ENCODE data around the gene GDPD5. TPM values are rescaled to one million over a fixed set of nuclear protein-coding genes. Genes with fewer than 3 reads are reported as not detected.

Gene GDPD5
- total and polyA plus RNA-seq, 2 donors (not counting 3 experiments of a cell fraction or from before 2014, with no cell fraction given), result 60.2 to 79.2 TPM

DNA sequence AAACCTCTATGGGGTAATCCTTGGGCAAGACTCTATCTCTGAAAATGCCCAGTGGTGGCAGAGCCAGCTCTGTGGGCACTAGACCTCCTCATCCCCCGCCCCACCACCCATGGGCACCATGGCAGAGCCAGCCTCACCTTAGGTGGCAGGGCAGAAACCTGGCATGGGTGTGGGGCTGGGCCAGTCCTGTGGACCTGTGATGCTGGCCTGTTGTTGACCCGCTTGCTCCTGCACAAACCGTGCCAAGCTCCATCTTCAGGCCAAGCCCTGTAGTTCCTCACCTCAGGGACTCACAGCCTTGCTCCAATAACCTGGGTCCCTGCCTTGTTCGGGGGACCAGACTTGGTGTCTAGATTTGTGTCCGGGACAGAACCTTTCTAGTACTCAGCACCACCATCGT lies 27.4 kb upstream of the GDPD5 start:
- intact Hi-C loops (cut with micrococcal nuclease), result no loop called here
- dilution Hi-C loops (cut with MboI; ENCODE audit: extremely low pct_ligation_motif_present, low sequenced_read_pairs), result no loop called here
- no peak overlapping the region for H3K9ac ChIP-seq (replicated peaks; ENCODE audit: extremely low read depth, insufficient read depth, low read length)
- no peaks in the 10 kb centered on the region for H3K9me1 ChIP-seq (replicated peaks; ENCODE audit: control insufficient read depth, extremely low read depth, insufficient read depth, low read length)
- H4K20me1 ChIP-seq (replicated peaks; ENCODE audit: control insufficient read depth, extremely low read depth, insufficient read depth, low read length), result no peaks in the 10 kb centered on the region
- H3K4me2 ChIP-seq (ENCODE audit: insufficient read depth, low read length), result no peak overlapping the region
- no peak overlapping the region for H2AFZ ChIP-seq (ENCODE audit: low read depth, low read length)
- ChIA-PET POLR2A (interaction anchor here (1.6 to 2.1 kb wide), 3 partner anchors 12 to 30 kb away, joined by 6 to 23 read pairs (median 7); no protein-coding TSS in a partner anchor), CTCF (interaction anchor here (0.6 to 2.7 kb wide), 6 partner anchors 8 to 250 kb away, joined by 4 to 43 read pairs (median 11); no protein-coding TSS in a partner anchor)
- no peak for FAIRE-seq
- peaks cover 17% of the 10 kb centered on the region for H3K4me1 ChIP-seq (ENCODE audit: control insufficient read depth, extremely low read depth, insufficient read depth, low read length)
- no peaks in the 10 kb centered on the region for H3K79me2 ChIP-seq (ENCODE audit: control insufficient read depth, insufficient read depth, low read length)
- no peaks in the 10 kb centered on the region for H3K36me3 ChIP-seq (ENCODE audit: control insufficient read depth in 2 of 2, extremely low read depth in 1 of 2, insufficient read depth in 2 of 2, low read length in 2 of 2)
- no peak overlapping the region for H3K27ac ChIP-seq (ENCODE audit: insufficient read depth, low read depth, low read length)
- no peak for TF ChIP-seq CTCF (IDR thresholded peaks at IDR 0.05; ENCODE audit: extremely low read depth in 1 of 2, insufficient read depth in 1 of 2, low read depth in 1 of 2, low read length in 2 of 2)
- TF ChIP-seq MYC (IDR thresholded peaks at IDR 0.05; ENCODE audit: low read depth, low read length), result no peak
- TF ChIP-seq EZH2 (IDR thresholded peaks at IDR 0.05; ENCODE audit: borderline replicate concordance, low read depth, low read length, severe bottlenecking), result no peak
- no peak for TF ChIP-seq POLR2A (IDR thresholded peaks at IDR 0.05; ENCODE audit: low read depth, low read length)
- no peak for TF ChIP-seq FOS (IDR thresholded peaks at IDR 0.05; ENCODE audit: borderline replicate concordance, insufficient read depth, low read length)
- TF ChIP-seq POLR2AphosphoS5 (IDR thresholded peaks at IDR 0.05; ENCODE audit: insufficient read depth, low read depth, low read length), result no peak
- TF ChIP-seq MAX (IDR thresholded peaks at IDR 0.05; ENCODE audit: insufficient read depth, insufficient read length), result no peak
- no peak for TF ChIP-seq GATA2 (IDR thresholded peaks at IDR 0.05; ENCODE audit: insufficient read depth, insufficient read length, low read depth, low read length)
- no peak for TF ChIP-seq JUN (IDR thresholded peaks at IDR 0.05; ENCODE audit: borderline replicate concordance, insufficient read depth, insufficient read length, low read depth)
- no TSS peak for BruUV-seq (replicated peaks)
- no peaks in the 10 kb centered on the region for H3K9me3 ChIP-seq (replicated peaks; ENCODE audit: control insufficient read depth, insufficient read depth, low read length)
- DNase-seq (ENCODE audit: low read depth, low spot score), result no peak
- H3K4me3 ChIP-seq (replicated peaks in 1 of 3; ENCODE audit: insufficient read depth in 1 of 3, low read depth in 1 of 3, low read length in 3 of 3), result no peak overlapping the region
- H3K27me3 ChIP-seq (ENCODE audit: control insufficient read depth in 2 of 2, insufficient read depth in 2 of 2, low read length in 2 of 2), result no peaks in the 10 kb centered on the region

All from endothelial cell of umbilical vein (primary cell).